Measurements from ENCODE around the gene GPC1.

Gene GPC1

GRCh38 chr2:240432430-240432819 lies 3.0 kb upstream of the GPC1 start:
- DNase-seq, result no peak

DNA sequence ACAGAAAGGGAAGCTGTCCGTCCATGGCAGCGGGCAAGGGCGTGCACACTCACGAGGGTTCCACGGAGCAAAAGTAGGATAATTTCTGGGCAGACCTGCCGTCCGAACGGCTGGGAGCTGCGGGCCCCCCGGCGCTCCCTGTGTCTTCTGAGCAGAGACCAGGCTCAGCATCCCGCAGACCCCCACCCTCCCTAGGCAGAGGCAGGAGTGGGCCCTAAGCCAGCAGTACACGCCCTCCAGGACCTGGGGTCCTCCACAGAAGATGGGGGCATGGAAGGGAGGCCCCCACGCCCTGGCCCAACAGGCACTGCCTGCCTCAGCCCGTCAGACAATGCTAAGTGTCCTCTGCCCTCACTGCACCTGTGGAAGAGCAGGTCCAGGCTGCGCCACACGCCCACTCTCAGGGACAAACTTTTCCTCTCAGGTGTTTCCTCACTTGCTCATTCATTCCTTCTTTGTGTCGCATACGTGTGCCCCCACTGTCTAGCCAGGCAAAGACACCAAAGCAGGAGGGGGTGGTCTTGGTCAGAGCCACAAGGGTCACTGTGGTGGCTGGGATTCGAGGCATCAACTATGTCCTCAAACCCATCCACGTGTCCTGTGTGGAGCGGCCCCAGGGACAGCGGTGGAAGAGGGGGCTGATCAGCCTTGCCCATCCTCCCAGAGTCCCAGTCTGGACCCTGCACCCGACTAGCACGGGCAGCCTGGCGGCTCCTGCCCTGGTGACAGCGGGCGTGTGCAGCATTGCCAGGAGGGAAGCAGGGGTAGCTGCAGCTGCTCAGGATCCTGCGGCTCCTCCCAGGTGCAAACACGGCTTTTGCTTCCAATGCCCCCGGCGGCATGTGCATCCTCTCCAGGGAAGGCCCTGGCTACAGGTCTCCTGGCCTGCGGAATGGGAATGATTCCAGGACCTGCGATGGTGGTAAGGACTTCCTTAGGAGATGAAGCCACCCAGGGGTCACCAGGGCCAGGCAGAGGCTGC lies 2.4 kb upstream of the GPC1 start:
- DNase-seq, result no peak

GRCh38 chr2:240433973-240434727 lies 1.3 kb upstream of the GPC1 start:
- no peak for DNase-seq

DNA sequence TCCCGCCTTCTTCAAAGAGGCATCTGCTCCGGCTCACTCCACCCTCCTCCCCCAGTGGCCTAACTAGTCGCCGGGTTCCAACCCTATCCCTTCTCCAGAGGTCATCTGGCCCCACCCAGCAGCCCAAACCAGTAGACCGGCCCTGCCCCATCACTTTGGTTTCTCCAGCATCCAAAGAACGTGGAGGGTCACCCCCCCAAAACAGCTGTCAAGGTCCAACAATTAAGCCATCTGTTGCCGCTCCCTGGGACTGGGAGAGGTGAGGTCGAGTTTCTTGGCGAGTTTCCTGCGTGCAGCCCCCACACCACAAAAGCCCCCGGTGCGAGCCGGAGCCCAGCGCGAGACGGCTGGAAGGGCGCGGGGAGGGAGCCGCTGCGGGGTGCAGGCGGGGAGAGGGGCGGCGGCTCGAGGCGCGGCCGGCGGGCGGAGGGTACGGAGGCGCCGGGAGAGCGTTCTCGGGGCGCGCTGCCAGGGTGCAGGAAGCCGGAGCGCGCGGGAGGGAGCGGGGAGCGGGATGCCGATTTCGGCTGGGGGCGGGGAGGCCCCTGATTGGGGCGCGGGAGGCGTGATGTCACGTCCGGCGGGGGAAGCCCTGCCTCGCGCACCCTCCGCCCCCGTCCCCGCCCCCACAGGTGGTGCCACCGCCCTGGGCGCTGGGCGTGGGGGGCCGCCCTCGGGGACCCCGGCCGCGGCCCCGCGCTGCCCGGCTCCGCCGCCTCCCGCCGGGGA lies 571 bp upstream of the GPC1 start:
- peak; percentile 78 for DNase-seq

- DNase-seq, result no peak
Measured at GRCh38 chr2:240435948-240436682, 652 bp downstream of the GPC1 start.

DNA sequence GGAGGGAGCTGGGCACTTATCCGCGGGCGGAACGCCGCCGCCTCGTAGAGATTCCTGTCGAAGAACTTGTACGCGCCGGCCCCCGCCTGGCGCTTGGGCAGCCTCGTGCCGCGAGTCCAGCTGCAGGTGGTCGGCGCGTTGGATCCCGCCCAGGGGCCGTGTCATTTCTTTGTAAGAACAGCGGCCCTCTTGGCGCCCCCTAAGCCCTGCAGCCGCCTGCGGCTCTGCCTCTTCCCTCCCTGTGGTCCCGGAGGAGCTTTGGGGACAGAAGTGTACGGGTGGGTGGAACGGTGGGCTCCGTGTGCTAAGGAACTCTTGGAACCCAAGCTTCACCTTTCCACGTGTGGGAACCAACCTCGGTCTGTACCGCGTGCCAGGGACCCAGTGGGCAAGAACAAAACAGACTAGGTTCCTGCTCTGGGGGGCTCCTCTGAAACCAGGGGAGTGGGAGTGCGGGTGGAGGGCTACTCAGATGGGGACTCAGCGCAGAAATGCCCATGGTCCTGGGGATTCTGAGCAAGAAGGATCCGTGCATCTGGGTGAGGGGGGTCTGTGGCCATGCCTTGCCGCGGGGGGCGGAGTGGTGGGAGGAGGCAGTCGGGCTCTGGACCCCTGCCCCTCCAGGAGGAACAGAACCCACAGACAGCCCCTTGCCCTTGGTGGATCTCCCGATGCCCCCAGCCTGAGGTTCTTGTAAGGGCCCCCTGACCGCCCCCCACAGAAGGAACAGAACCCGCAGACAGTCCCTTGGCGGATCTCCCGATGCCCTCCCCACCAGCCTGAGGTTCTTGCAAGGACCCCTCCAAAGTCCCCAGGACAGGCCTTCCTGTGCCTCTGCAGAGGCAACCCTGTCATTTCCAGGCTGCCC lies 1.5 kb downstream of the GPC1 start:
- peak; percentile 12 for DNase-seq

DNA sequence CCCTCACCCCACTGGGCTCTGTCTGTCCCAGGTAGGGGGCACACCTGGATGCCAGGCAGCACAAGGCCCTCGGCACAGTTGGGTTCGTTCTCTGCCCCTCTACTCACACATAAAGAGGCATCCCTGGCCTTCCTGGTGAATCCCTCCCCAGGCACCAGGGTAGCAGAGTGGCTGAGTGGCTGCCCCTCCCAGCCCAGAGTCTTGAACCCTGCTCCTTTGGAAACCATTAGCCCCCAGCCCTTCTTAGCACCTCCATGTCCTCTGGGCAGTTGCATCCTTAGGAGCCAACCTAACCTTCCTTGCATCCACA lies 2.0 kb downstream of the GPC1 start:
- DNase-seq, result peak; percentile 28

DNA sequence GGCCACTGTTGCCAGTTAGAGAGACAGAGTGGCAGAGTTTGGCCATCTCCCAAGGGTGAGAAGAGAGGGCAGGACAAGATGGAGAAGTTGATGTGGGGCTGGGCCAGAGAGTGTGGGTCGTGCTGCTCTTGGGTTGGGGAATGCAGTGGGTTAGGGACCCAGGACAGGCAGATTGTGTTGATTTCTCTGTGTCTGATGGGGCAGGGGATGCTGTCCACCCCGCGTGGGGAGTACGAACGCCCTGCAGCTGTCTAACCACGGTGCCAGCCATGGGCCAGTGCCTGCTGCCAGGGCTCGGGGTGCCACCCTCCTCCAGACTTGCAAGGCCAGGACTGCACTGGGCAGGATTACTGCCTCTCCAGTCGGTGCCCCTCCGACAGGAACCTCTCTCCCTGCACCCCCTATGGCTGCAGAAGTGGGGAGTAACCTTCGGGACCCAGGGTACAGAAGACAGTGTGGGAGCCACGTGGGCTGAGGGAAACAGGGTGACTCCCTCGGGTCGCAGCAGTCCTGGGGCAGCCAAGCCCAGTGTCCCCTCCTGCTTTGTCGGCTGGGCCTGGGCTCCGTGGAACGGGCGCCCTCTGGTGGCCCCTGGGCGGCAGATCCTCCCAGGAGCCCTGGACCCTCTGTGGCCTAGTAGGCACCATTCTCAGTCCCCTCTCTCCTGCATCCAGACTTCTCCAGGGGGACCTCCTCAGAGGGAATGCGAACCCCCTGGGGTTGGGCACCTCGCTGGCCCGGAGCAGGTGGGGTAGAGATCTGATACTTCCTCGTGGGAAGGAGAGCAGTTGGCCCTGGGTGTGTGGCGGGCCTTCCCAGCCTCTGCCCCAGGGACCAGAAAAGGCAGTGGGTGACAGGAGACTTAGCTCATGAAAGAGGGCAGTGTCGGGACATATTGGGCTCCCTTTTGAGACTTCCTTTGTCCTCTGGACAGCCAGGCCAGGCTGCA lies 2.7 kb downstream of the GPC1 start:
- peak; percentile 54 for DNase-seq

- no peak for DNase-seq
Measured at GRCh38 chr2:240438810-240439697, 3.6 kb downstream of the GPC1 start.

- no peak for DNase-seq
Measured at GRCh38 chr2:240439698-240440151, 4.3 kb downstream of the GPC1 start.

DNA sequence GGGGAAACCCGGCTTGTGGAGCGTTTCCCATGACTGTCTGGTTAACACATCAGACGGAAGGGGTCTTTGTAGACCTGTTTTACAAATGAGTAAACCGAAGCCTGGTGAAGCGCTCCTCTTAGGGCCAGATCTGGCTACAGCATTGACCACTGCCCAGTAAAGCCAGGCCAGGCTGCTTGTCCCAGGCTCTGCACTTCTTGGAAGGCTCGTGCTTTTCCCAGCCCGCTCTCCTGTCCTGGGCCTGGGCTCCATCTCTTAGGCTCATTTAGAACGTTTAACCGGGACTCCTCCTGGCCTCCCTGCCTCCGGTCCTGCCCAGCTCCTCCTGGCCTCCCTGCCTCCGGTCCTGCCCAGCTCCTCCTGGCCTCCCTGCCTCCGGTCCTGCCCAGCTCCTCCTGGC lies 4.8 kb downstream of the GPC1 start:
- no peak for DNase-seq

- no peak for DNase-seq
Measured at GRCh38 chr2:240440704-240441320, 5.3 kb downstream of the GPC1 start.

DNA sequence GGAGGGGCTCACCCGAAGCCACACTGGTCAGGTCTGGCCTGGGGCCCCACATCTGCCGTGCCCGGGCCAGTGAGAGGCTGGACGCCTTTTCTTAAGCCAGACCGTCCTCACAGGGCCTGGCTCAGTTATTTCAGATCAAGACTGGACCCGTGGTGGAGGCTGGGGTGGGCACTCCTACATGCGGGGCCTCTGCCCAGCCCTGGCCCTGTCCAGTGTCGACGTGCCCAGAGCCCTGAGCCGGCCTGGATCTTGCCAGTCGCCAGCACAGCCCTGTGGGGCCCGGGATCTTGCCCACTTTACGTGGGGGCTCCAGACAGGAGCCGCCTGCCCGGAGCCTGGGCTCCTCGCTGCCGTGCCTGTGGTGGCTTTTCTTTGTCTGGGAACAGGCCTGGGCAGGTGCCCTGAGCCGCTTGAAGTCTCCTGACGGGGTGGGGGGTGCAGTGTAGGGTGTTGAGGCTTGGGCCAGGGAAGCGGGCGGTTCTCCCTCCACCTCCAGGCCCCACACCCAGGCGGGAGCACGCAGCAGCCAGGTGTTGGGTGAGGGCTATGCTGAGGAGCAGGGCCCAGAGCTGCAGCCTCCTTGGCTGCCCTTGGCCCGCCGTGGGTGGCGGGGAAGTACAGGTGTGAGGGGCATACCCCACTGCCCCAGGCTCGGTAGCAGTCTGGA lies 6.0 kb downstream of the GPC1 start:
- DNase-seq, result peak; percentile 68

- peak; percentile 22 for DNase-seq
Measured at GRCh38 chr2:240441993-240442411, 6.5 kb downstream of the GPC1 start.

DNA sequence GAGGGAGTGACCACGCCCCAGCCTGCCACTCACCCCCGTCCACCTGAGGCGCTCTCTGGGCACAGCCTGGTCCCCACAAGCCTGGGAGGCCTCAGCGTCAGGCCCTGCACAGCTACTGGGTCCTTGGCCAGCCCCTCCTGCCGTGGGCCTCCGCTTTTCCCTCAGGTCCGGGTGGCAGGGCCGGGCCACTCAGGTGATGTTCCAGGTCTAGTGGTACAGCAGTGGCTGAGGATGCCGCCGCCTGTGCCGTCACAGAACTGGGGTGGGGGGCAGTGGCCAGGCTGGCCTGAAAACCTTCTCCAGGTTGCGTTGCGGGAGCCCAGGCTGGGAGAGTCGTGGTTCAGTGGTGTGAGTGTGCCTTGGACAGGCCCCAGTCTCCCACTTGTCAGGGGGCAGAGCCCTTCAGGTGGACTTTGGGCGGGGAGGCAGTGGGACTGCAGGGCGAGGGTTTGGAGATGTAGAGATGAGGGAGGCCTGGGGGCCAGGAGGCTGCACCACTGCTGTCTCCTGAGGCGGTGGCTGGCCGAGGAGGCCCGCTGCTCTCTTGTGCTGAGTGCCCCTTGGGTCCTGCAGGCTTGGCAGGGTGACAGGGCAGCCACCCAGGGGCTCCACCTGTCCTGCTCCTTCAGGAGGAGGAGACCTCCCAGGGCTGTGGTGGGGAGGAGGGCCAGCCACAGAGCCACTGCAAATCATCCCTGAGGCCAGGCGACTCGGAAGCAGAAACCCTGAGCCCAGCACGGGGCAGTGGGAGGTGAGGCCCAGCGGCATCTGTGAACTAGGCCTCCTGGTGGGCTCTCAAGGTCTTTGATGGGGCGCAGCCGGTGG lies 7.6 kb downstream of the GPC1 start:
- DNase-seq, result no peak

DNA sequence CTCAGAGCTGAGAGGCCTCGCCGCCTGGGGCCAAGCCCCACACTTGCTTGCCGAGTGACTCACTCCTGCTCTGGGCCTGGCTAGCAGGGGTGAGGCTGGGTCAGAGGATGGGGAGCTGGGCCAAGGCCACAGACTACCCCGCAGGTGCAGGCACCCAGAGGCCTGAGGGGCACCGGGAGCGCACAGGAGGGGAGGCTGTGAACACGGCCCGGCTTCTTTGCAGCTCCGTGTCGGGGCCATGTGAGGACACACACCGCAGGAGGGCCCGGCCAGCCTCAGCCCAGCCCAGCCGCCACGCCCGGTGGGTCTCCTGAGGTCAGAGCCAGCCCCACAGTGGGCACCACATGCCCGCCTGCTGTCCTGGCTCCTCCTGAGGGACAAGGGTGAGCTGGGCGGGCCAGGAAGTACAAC lies 8.4 kb downstream of the GPC1 start:
- DNase-seq, result no peak

DNA sequence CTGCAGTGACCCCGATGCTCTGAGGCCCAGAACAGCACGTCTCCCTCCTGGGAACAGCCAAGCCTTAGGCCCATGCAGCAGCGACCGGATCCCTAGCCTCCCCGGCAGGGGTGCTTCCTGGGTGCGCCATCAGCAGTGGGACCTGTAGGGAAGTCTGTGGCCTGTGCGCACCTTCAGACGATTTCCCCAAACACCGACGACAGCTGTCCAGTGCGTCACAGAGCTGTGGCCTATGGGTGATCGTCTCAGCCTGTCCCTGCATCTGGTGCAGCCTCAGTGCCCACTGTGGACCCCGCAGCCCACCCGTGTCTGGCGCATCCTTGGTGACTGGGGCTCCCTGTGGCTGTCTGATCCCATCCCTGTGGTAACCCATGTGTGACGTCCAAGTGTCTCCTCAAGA lies 9.0 kb downstream of the GPC1 start:
- DNase-seq, result no peak

All from DMS79 treated with DMSO at 0.1 percent for 48 hours (cell line).